Keratinocyte (primary cell): ENCODE data around the gene MBNL2. TPM values are rescaled to one million over a fixed set of nuclear protein-coding genes. Genes with fewer than 3 reads are reported as not detected.

Source experiments
- DNase-seq: peaks from one replicate; pipeline ENCODE4 v3.0.0-alpha.2; 2011; ENCODE audit warnings: low read depth, missing footprints, low spot score
- FAIRE-seq: peaks from 2 replicates; lab custom pipeline; 2011; peaks lifted over from hg19 to GRCh38; lab: Jason Lieb, UNC
- H2AFZ ChIP-seq: 2 replicates; pipeline ENCODE4 v1.6.0; 2012; ENCODE audit warnings: low read length, control low read depth, inconsistent platforms; ENCODE audit not compliant: control insufficient read depth
- H3K27ac ChIP-seq: 2 replicates; pipeline ENCODE4 v1.5.1; 2011; ENCODE audit warnings: low read length; ENCODE audit not compliant: control insufficient read depth, insufficient read depth
- H3K27me3 ChIP-seq: 3 replicates; pipeline ENCODE4 v1.6.0; 2011; ENCODE audit warnings: low read length; ENCODE audit not compliant: control insufficient read depth, insufficient read depth; ENCODE audit errors: extremely low read depth
- H3K36me3 ChIP-seq, 2 experiments: 2 replicates in 1 of 2; 3 replicates in 1 of 2; pipeline ENCODE4 v1.5.1; 2011; ENCODE audit warnings: low read length in 2 of 2, mild to moderate bottlenecking in 1 of 2; ENCODE audit not compliant: control insufficient read depth in 2 of 2, insufficient read depth in 2 of 2; ENCODE audit errors: extremely low read depth in 1 of 2
- H3K4me1 ChIP-seq: 3 replicates; pipeline ENCODE4 v1.5.1; 2011; ENCODE audit warnings: low read length; ENCODE audit not compliant: control insufficient read depth, insufficient read depth; ENCODE audit errors: extremely low read depth
- H3K4me2 ChIP-seq: 3 replicates; pipeline ENCODE4 v1.6.0; 2011; ENCODE audit warnings: low read depth, low read length; ENCODE audit not compliant: control insufficient read depth, insufficient read depth; ENCODE audit errors: extremely low read depth
- H3K4me3 ChIP-seq, 3 experiments: fragments of 200-600 bp in 1 of 3; sonication (generic) in 1 of 3; 2 replicates in 2 of 3; 3 replicates in 1 of 3; pipeline ENCODE4 v1.5.1; 2011 to 2016; ENCODE audit warnings: low read length in 3 of 3, mild to moderate bottlenecking in 3 of 3, control low read depth in 2 of 3, inconsistent platforms in 1 of 3, low read depth in 1 of 3, mixed read lengths in 1 of 3, mixed run types in 1 of 3, moderate library complexity in 1 of 3; ENCODE audit not compliant: control insufficient read depth in 2 of 3, insufficient read depth in 2 of 3; ENCODE audit errors: extremely low read depth in 1 of 3
- H3K79me2 ChIP-seq: 2 replicates; pipeline ENCODE4 v1.6.0; 2012; ENCODE audit warnings: low read length; ENCODE audit not compliant: control insufficient read depth, insufficient read depth
- H3K9ac ChIP-seq: 3 replicates; pipeline ENCODE4 v1.6.0; 2011; ENCODE audit warnings: low read length; ENCODE audit not compliant: control insufficient read depth, insufficient read depth; ENCODE audit errors: extremely low read depth
- H3K9me1 ChIP-seq: 3 replicates; pipeline ENCODE4 v1.6.0; 2011; ENCODE audit warnings: low read length; ENCODE audit not compliant: control insufficient read depth, insufficient read depth; ENCODE audit errors: extremely low read depth
- H3K9me3 ChIP-seq: 2 replicates; pipeline ENCODE4 v1.5.1; 2012; ENCODE audit warnings: low read depth, low read length; ENCODE audit not compliant: control insufficient read depth
- H4K20me1 ChIP-seq: 3 replicates; pipeline ENCODE4 v1.6.0; 2011; ENCODE audit warnings: low read length; ENCODE audit not compliant: control insufficient read depth, insufficient read depth; ENCODE audit errors: extremely low read depth
- CTCF ChIP-seq, 3 experiments: IDR thresholded peaks in 1 of 3; conservative IDR thresholded peaks in 1 of 3; optimal IDR thresholded peaks in 1 of 3; 2 replicates in 2 of 3; 3 replicates in 1 of 3; pipeline versions ENCODE3 to v1.5.1; 2011; ENCODE audit warnings: low read length in 3 of 3, mild to moderate bottlenecking in 3 of 3, moderate library complexity in 2 of 3, control low read depth in 1 of 3, inconsistent platforms in 1 of 3; ENCODE audit not compliant: insufficient read depth in 2 of 3; ENCODE audit errors: extremely low read depth in 1 of 3
- EZH2 ChIP-seq: IDR thresholded peaks from one replicate; pipeline ENCODE4 v1.6.1; 2012; ENCODE audit warnings: inconsistent platforms, mild to moderate bottlenecking, low read length, moderate library complexity
- dilution Hi-C: fragments of 300-500 bp; cut with MboI; formaldehyde crosslinking; loops from one replicate; pipeline ENCODE4 v1.7.0; 2020; ENCODE audit warnings: low sequenced_read_pairs; ENCODE audit not compliant: extremely low pct_ligation_motif_present
- polyA plus RNA-seq, 5 experiments: library from polyadenylated mRNA; depleted of rRNA in 3 of 5; stranded (reverse) in 3 of 5; stranded (forward) in 1 of 5; unstranded in 1 of 5; fragments of >200 nt; gene quantifications; 1 replicate in 1 of 5; 2 replicates in 3 of 5; 3 replicates in 1 of 5; pipeline versions ENCODE4 v1.2.1 to v1.2.3, GENCODE V29; 2011 to 2012; ENCODE audit warnings: missing spikeins in 2 of 5, low read depth in 1 of 5, low replicate concordance in 1 of 5

The MBNL2 gene
- polyA plus RNA-seq, 1 donor (not counting 4 experiments of a cell fraction or from before 2014, with no cell fraction given), result 28.4 TPM

- dilution Hi-C loops, result no loop called here
- Histone ChIP-seq H3K9ac (peak overlapping the region; percentile 61), H3K9me3 (no peaks in the 10 kb centered on the region), H3K36me3 (no peaks in the 10 kb centered on the region), H3K9me1 (no peaks in the 10 kb centered on the region), H3K4me3 (peak overlapping the region in 2 of 3 experiments; percentile 42 to 45), H2AFZ (no peak overlapping the region), H4K20me1 (no peaks in the 10 kb centered on the region), H3K79me2 (peaks cover 36% of the 10 kb centered on the region), H3K4me1 (peaks cover 60% of the 10 kb centered on the region), H3K27me3 (no peaks in the 10 kb centered on the region), H3K27ac (peak overlapping the region; percentile 89), H3K4me2 (peak overlapping the region; percentile 94)
- TF ChIP-seq CTCF (optimal IDR thresholded peaks at IDR 0.05 in 1 of 3, IDR thresholded peaks at IDR 0.05 in 1 of 3, conservative IDR thresholded peaks at IDR 0.05 in 1 of 3; ENCODE audit: extremely low read depth in 1 of 3, insufficient read depth in 2 of 3, low read length in 3 of 3), result no peak
- no peak for TF ChIP-seq EZH2
- FAIRE-seq (no peak), DNase-seq (peak; percentile 91)
These were observed 34.2 kb downstream of the MBNL2 start for GRCh38 chr13:97256343-97256783.

GRCh38 chr13:97257228-97257755 is 35.2 kb downstream of the MBNL2 start:
- Histone ChIP-seq H3K27me3 (no peaks in the 10 kb centered on the region), H3K9ac (peak overlapping the region; percentile 61), H2AFZ (no peak overlapping the region), H3K36me3 (no peaks in the 10 kb centered on the region), H3K4me3 (peak overlapping the region in 1 of 3 experiments; percentile 3), H3K79me2 (peaks cover 41% of the 10 kb centered on the region), H4K20me1 (no peaks in the 10 kb centered on the region), H3K4me1 (peaks cover 60% of the 10 kb centered on the region), H3K27ac (peak overlapping the region; percentile 89), H3K9me3 (no peaks in the 10 kb centered on the region), H3K4me2 (peak overlapping the region; percentile 94), H3K9me1 (no peaks in the 10 kb centered on the region)
- FAIRE-seq, result no peak
- dilution Hi-C loops, result no loop called here
- DNase-seq, result no peak
- TF ChIP-seq EZH2, result no peak
- TF ChIP-seq CTCF (optimal IDR thresholded peaks at IDR 0.05 in 1 of 3, IDR thresholded peaks at IDR 0.05 in 1 of 3, conservative IDR thresholded peaks at IDR 0.05 in 1 of 3; ENCODE audit: extremely low read depth in 1 of 3, insufficient read depth in 2 of 3, low read length in 3 of 3), result no peak
